ENCODE data around the gene RHBDD3. TPM values are rescaled to one million over a fixed set of nuclear protein-coding genes. Genes with fewer than 3 reads are reported as not detected.

The RHBDD3 gene
- total RNA-seq, 1 donor from 2014 or later, result 35.6 TPM

- Histone ChIP-seq H3K27me3 (ENCODE audit: insufficient read depth, low read length) (no peaks in the 10 kb centered on the region), H3K79me2 (ENCODE audit: insufficient read depth, low read length) (peaks cover 70% of the 10 kb centered on the region), H3K4me2 (ENCODE audit: low read length) (no peak overlapping the region), H3K27ac (ENCODE audit: low read depth, low read length) (no peak overlapping the region), H3K9me3 (ENCODE audit: insufficient read depth, low read depth, low read length) (no peaks in the 10 kb centered on the region), H3K36me3 (ENCODE audit: insufficient read depth, low read length) (peaks cover 86% of the 10 kb centered on the region), H3K4me3 (ENCODE audit: insufficient read depth, low read depth, low read length) (no peak overlapping the region), H3K4me1 (ENCODE audit: insufficient read depth, low read length) (no peaks in the 10 kb centered on the region), H2AFZ (ENCODE audit: low read depth, low read length) (no peak overlapping the region), H3K9ac (ENCODE audit: low read length) (no peak overlapping the region), H4K20me1 (ENCODE audit: insufficient read depth, low read length) (peaks cover 92% of the 10 kb centered on the region)
- DNase-seq (ENCODE audit: low read depth), result no peak
- Mint-ChIP-seq H3K4me1 (ENCODE audit: low read depth, unreplicated experiment) (no peaks in the 10 kb centered on the region), H3K27me3 (ENCODE audit: low read depth, unreplicated experiment) (no peaks in the 10 kb centered on the region), H3K4me3 (ENCODE audit: unreplicated experiment) (no peak overlapping the region), H3K27ac (ENCODE audit: unreplicated experiment) (no peak overlapping the region), H3K36me3 (ENCODE audit: low read depth, unreplicated experiment) (peaks cover 17% of the 10 kb centered on the region), H3K9me3 (ENCODE audit: unreplicated experiment) (no peaks in the 10 kb centered on the region)
- no peak for TF ChIP-seq EZH2 (IDR thresholded peaks at IDR 0.05; ENCODE audit: insufficient read depth, low read length)
- no peak for TF ChIP-seq CTCF (IDR thresholded peaks at IDR 0.05; ENCODE audit: insufficient read depth, low read depth, low read length)
- FAIRE-seq, result no peak
These were observed 24.6 kb upstream of the RHBDD3 start for GRCh38 chr22:29292379-29292778.

- Histone ChIP-seq H3K27ac (ENCODE audit: low read depth, low read length) (no peak overlapping the region), H3K9ac (ENCODE audit: low read length) (no peak overlapping the region), H3K4me3 (ENCODE audit: insufficient read depth, low read depth, low read length) (no peak overlapping the region), H3K36me3 (ENCODE audit: insufficient read depth, low read length) (peaks cover 80% of the 10 kb centered on the region), H3K27me3 (ENCODE audit: insufficient read depth, low read length) (no peaks in the 10 kb centered on the region), H2AFZ (ENCODE audit: low read depth, low read length) (no peak overlapping the region), H3K4me2 (ENCODE audit: low read length) (no peak overlapping the region), H4K20me1 (ENCODE audit: insufficient read depth, low read length) (peaks cover 93% of the 10 kb centered on the region), H3K9me3 (ENCODE audit: insufficient read depth, low read depth, low read length) (no peaks in the 10 kb centered on the region), H3K79me2 (ENCODE audit: insufficient read depth, low read length) (peaks cover 79% of the 10 kb centered on the region), H3K4me1 (ENCODE audit: insufficient read depth, low read length) (no peaks in the 10 kb centered on the region)
- peaks cover 13% of the 10 kb centered on the region for H3K36me3 Mint-ChIP-seq (ENCODE audit: low read depth, unreplicated experiment)
- TF ChIP-seq EZH2 (IDR thresholded peaks at IDR 0.05; ENCODE audit: insufficient read depth, low read length) (no peak), CTCF (IDR thresholded peaks at IDR 0.05; ENCODE audit: insufficient read depth, low read depth, low read length) (no peak)
- no peak for FAIRE-seq
- DNase-seq (ENCODE audit: low read depth), result no peak
- H3K4me3 Mint-ChIP-seq (ENCODE audit: unreplicated experiment), result no peak overlapping the region
- no peaks in the 10 kb centered on the region for H3K9me3 Mint-ChIP-seq (ENCODE audit: unreplicated experiment)
- no peaks in the 10 kb centered on the region for H3K27me3 Mint-ChIP-seq (ENCODE audit: low read depth, unreplicated experiment)
- no peaks in the 10 kb centered on the region for H3K4me1 Mint-ChIP-seq (ENCODE audit: low read depth, unreplicated experiment)
- no peak overlapping the region for H3K27ac Mint-ChIP-seq (ENCODE audit: unreplicated experiment)
These were observed 23.4 kb upstream of the RHBDD3 start for GRCh38 chr22:29291215-29291614.

- no peak overlapping the region for H3K27ac ChIP-seq (ENCODE audit: low read depth, low read length)
- peaks cover 93% of the 10 kb centered on the region for H4K20me1 ChIP-seq (ENCODE audit: insufficient read depth, low read length)
- Mint-ChIP-seq H3K4me1 (ENCODE audit: low read depth, unreplicated experiment) (no peaks in the 10 kb centered on the region), H3K9me3 (ENCODE audit: unreplicated experiment) (no peaks in the 10 kb centered on the region), H3K4me3 (ENCODE audit: unreplicated experiment) (no peak overlapping the region), H3K36me3 (ENCODE audit: low read depth, unreplicated experiment) (peaks cover 12% of the 10 kb centered on the region), H3K27me3 (ENCODE audit: low read depth, unreplicated experiment) (no peaks in the 10 kb centered on the region), H3K27ac (ENCODE audit: unreplicated experiment) (no peak overlapping the region)
- FAIRE-seq (no peak), DNase-seq (ENCODE audit: low read depth) (no peak)
- no peak overlapping the region for H2AFZ ChIP-seq (ENCODE audit: low read depth, low read length)
- no peaks in the 10 kb centered on the region for H3K9me3 ChIP-seq (ENCODE audit: insufficient read depth, low read depth, low read length)
- no peak overlapping the region for H3K4me3 ChIP-seq (ENCODE audit: insufficient read depth, low read depth, low read length)
- no peak overlapping the region for H3K9ac ChIP-seq (ENCODE audit: low read length)
- no peak for TF ChIP-seq EZH2 (IDR thresholded peaks at IDR 0.05; ENCODE audit: insufficient read depth, low read length)
- TF ChIP-seq CTCF (IDR thresholded peaks at IDR 0.05; ENCODE audit: insufficient read depth, low read depth, low read length), result no peak
- no peaks in the 10 kb centered on the region for H3K4me1 ChIP-seq (ENCODE audit: insufficient read depth, low read length)
- H3K79me2 ChIP-seq (ENCODE audit: insufficient read depth, low read length), result peaks cover 86% of the 10 kb centered on the region
- H3K27me3 ChIP-seq (ENCODE audit: insufficient read depth, low read length), result no peaks in the 10 kb centered on the region
- no peak overlapping the region for H3K4me2 ChIP-seq (ENCODE audit: low read length)
- H3K36me3 ChIP-seq (ENCODE audit: insufficient read depth, low read length), result peaks cover 76% of the 10 kb centered on the region
These were observed 22.3 kb upstream of the RHBDD3 start for GRCh38 chr22:29290061-29290460.
